Measurements from ENCODE around the gene SPTBN1. TPM values are rescaled to one million over a fixed set of nuclear protein-coding genes. Genes with fewer than 3 reads are reported as not detected.

Gene SPTBN1
- polyA plus RNA-seq, 2 of the 4 experiments (the other 2 are of a cell fraction) = 105 to 126 TPM

- ChIA-PET POLR2A (no interaction called here), CTCF (interaction anchor here (0.8 kb wide), 1 partner anchor 13 kb away, joined by 3 read pairs; no protein-coding TSS in a partner anchor)
- no peak for ATAC-seq
- TF ChIP-seq NFE2L2 (conservative IDR thresholded peaks at IDR 0.05; ENCODE audit: low read length) (no peak), MYC (IDR thresholded peaks at IDR 0.05; ENCODE audit: borderline replicate concordance, low read length) (no peak)
- no peaks in the 10 kb centered on the region for H3K9me3 ChIP-seq
- peaks cover 31% of the 10 kb centered on the region for H3K4me1 ChIP-seq
- no peak overlapping the region for H3K4me2 ChIP-seq
- no peak for FAIRE-seq
- no peak overlapping the region for H3K4me3 ChIP-seq
- WGBS (ENCODE audit: missing lambda C conversion rate) = 95% methylated on average over 3 of the region's 3 CpGs
- no peak overlapping the region for H3K27ac ChIP-seq
- no peak for DNase-seq (ENCODE audit: low read depth in 1 of 2, low spot score in 1 of 2)
These were observed 214.9 kb downstream of the SPTBN1 start for GRCh38 chr2:54671010-54671409.

GRCh38 chr2:54671875-54672589, 215.9 kb downstream of the SPTBN1 start:
- DNase-seq (ENCODE audit: low read depth in 1 of 2, low spot score in 1 of 2) (no peak), FAIRE-seq (no peak), ATAC-seq (no peak)
- Histone ChIP-seq H3K4me1 (peaks cover 21% of the 10 kb centered on the region), H3K9me3 (no peaks in the 10 kb centered on the region), H3K27ac (no peak overlapping the region), H3K4me2 (no peak overlapping the region), H3K4me3 (no peak overlapping the region)
- CTCF ChIA-PET = interaction anchor here (0.7 to 1.7 kb wide), 3 partner anchors 32 to 149 kb away, joined by 3 to 8 read pairs (median 4); no protein-coding TSS in a partner anchor
- WGBS (ENCODE audit: missing lambda C conversion rate) = 87% methylated on average over 4 of the region's 4 CpGs
- TF ChIP-seq HMGXB4 (CRISPR knock-in tag; IDR thresholded peaks at IDR 0.05; ENCODE audit: borderline replicate concordance) (no peak), PHF8 (IDR thresholded peaks at IDR 0.05; ENCODE audit: borderline replicate concordance, low read depth) (no peak), NPAS2 (CRISPR knock-in tag; IDR thresholded peaks at IDR 0.05; ENCODE audit: borderline replicate concordance) (no peak), CTCF (IDR thresholded peaks at IDR 0.05) (no peak), ZC3H11A (IDR thresholded peaks at IDR 0.05) (no peak), ZSCAN20 (CRISPR knock-in tag; IDR thresholded peaks at IDR 0.05) (no peak), CBX8 (IDR thresholded peaks at IDR 0.05) (no peak), MYC (IDR thresholded peaks at IDR 0.05; ENCODE audit: borderline replicate concordance, low read length) (no peak), E2F6 (IDR thresholded peaks at IDR 0.05; ENCODE audit: borderline replicate concordance, low read depth) (no peak), SREBF2 (IDR thresholded peaks at IDR 0.05) (no peak), HEYL (CRISPR knock-in tag; IDR thresholded peaks at IDR 0.05) (no peak), TP53 (CRISPR knock-in tag; IDR thresholded peaks at IDR 0.05) (no peak), RCOR1 (IDR thresholded peaks at IDR 0.05; ENCODE audit: low read depth, low read length) (no peak), BHLHE40 (IDR thresholded peaks at IDR 0.05; ENCODE audit: low read depth, low read length) (no peak)
- POLR2A ChIA-PET = no interaction called here

- no peaks in the 10 kb centered on the region for H3K9me3 ChIP-seq
- ChIA-PET POLR2A (no interaction called here), CTCF (interaction anchor here (0.6 to 1.7 kb wide), 6 partner anchors 9 to 566 kb away, joined by 3 to 8 read pairs (median 4); no protein-coding TSS in a partner anchor)
- no peak overlapping the region for H3K4me2 ChIP-seq
- ATAC-seq = no peak
- WGBS (ENCODE audit: missing lambda C conversion rate) = 88% methylated on average over 12 of the region's 12 CpGs
- H3K4me3 ChIP-seq = no peak overlapping the region
- FAIRE-seq = no peak
- peaks cover 21% of the 10 kb centered on the region for H3K4me1 ChIP-seq
- TF ChIP-seq CEBPB (IDR thresholded peaks at IDR 0.05) = no peak
- 0 out of 2 replicates have a peak, but pooled peaks have one; percentile 47 for TF ChIP-seq POLR2AphosphoS2 (conservative IDR thresholded peaks at IDR 0.05; ENCODE audit: low read length)
- no peak overlapping the region for H3K27ac ChIP-seq
- no peak for DNase-seq (ENCODE audit: low read depth in 1 of 2, low spot score in 1 of 2)
These were observed 216.7 kb downstream of the SPTBN1 start for GRCh38 chr2:54672590-54673456.
